HepG2 (cell line): ENCODE results near the gene WNT7B.

ENCODE experiments used
- BHLHE40 ChIP-seq: IDR thresholded peaks from 2 replicates; pipeline ENCODE4 v1.6.1; 2011; ENCODE audit warnings: low read length, improper control_type of control experiment
- CTCF ChIP-seq: sonication (generic); formaldehyde crosslinking; IDR thresholded peaks from 2 replicates; pipeline ENCODE4 v1.5.0; 2020; ENCODE audit warnings: mild to moderate bottlenecking, missing genetic modification reagents, moderate library complexity
- GZF1 ChIP-seq: sonication (generic); formaldehyde crosslinking; IDR thresholded peaks from 2 replicates; pipeline ENCODE4 v1.5.1; 2020; ENCODE audit warnings: mild to moderate bottlenecking, missing genetic modification reagents
- ZNF292 ChIP-seq: sonication (generic); formaldehyde crosslinking; IDR thresholded peaks from 2 replicates; pipeline ENCODE4 v1.8.1; 2022; ENCODE audit warnings: mild to moderate bottlenecking, low read depth, missing genetic modification reagents, borderline replicate concordance

GRCh38 chr22:45993841-45994240, 16.9 kb upstream of the WNT7B start:
- TF ChIP-seq ZNF292 (CRISPR knock-in tag) (no peak), BHLHE40 (no peak), CTCF (CRISPR knock-in tag) (no peak), GZF1 (CRISPR knock-in tag) (no peak)
